GM20000 (cell line): Measurements from ENCODE around the gene GRIK4.
"Not testable (repeated sequence)": the region's sequence is repeated elsewhere in the genome, so short reads cannot be mapped to it uniquely, and the experiment has no call there.

ENCODE experiments used
- DNase-seq: peaks from one replicate; pipeline ENCODE4 v3.0.0; 2012; ENCODE audit warnings: low spot score
- CTCF ChIP-seq: IDR thresholded peaks from 2 replicates; pipeline ENCODE4 v1.5.1; 2012; ENCODE audit warnings: mild to moderate bottlenecking, control low read depth; ENCODE audit errors: extremely low read depth, missing control alignments

The GRIK4 gene

GRCh38 chr11:121018746-121019145, 507.2 kb downstream of the GRIK4 start:
- DNase-seq, result no peak
- TF ChIP-seq CTCF, result no peak

- not testable (repeated sequence) for DNase-seq
Measured at GRCh38 chr11:121021718-121022117, 510.2 kb downstream of the GRIK4 start.

- TF ChIP-seq CTCF, result no peak
- peak; percentile 99 for DNase-seq
Measured at GRCh38 chr11:121023848-121024751, 512.6 kb downstream of the GRIK4 start, which contains the start of gene TBCEL. TSS of gene TBCEL (plus strand) at chr11:121024102. CDS start at chr11:121045691, 21,589 bp downstream.

GRCh38 chr11:121024989-121025388, 513.4 kb downstream of the GRIK4 start:
- TF ChIP-seq CTCF, result no peak
- peak; percentile 30 for DNase-seq

- no peak for TF ChIP-seq CTCF
- DNase-seq, result no peak
Measured at GRCh38 chr11:121029153-121029552, 517.6 kb downstream of the GRIK4 start.

- DNase-seq, result no peak
- no peak for TF ChIP-seq CTCF
Measured at GRCh38 chr11:121029813-121030445, 518.4 kb downstream of the GRIK4 start.

- no peak for TF ChIP-seq CTCF
- no peak for DNase-seq
Measured at GRCh38 chr11:121031167-121031566, 519.6 kb downstream of the GRIK4 start.

- DNase-seq, result not testable (repeated sequence)
Measured at GRCh38 chr11:121031648-121032047, 520.1 kb downstream of the GRIK4 start.
